Islet of Langerhans (tissue), 1 donor: ENCODE measurements around the gene CAPN9.
A peak's percentile ranks its signal among the peaks of the same experiment; 100 is the strongest.

ENCODE experiments used
- FAIRE-seq: peaks from one replicate; lab custom pipeline; 2011; peaks lifted over from hg19 to GRCh38; lab: Jason Lieb, UNC

The CAPN9 gene

GRCh38 chr1:230768903-230769570 lies 21.8 kb downstream of the CAPN9 start:
- FAIRE-seq, result no peak

GRCh38 chr1:230770317-230770716 lies 23.1 kb downstream of the CAPN9 start:
- FAIRE-seq, result no peak

- no peak for FAIRE-seq
Measured at GRCh38 chr1:230771773-230772354, 24.7 kb downstream of the CAPN9 start.

GRCh38 chr1:230772457-230773395 lies 25.5 kb downstream of the CAPN9 start:
- peak; percentile 49 for FAIRE-seq

GRCh38 chr1:230773396-230774033 lies 26.3 kb downstream of the CAPN9 start:
- no peak for FAIRE-seq

GRCh38 chr1:230778916-230779590 lies 31.9 kb downstream of the CAPN9 start:
- no peak for FAIRE-seq

- FAIRE-seq, result no peak
Measured at GRCh38 chr1:230781131-230781530, 33.9 kb downstream of the CAPN9 start.

- FAIRE-seq, result no peak
Measured at GRCh38 chr1:230781594-230781993, 34.4 kb downstream of the CAPN9 start.

GRCh38 chr1:230784163-230784562 lies 37.0 kb downstream of the CAPN9 start:
- no peak for FAIRE-seq

GRCh38 chr1:230785636-230786384 lies 38.6 kb downstream of the CAPN9 start:
- FAIRE-seq, result no peak

- no peak for FAIRE-seq
Measured at GRCh38 chr1:230786385-230786753, 39.2 kb downstream of the CAPN9 start.

GRCh38 chr1:230787471-230787870 lies 40.3 kb downstream of the CAPN9 start:
- FAIRE-seq, result no peak

- FAIRE-seq, result no peak
Measured at GRCh38 chr1:230788561-230789275, 41.5 kb downstream of the CAPN9 start.

- FAIRE-seq, result no peak
Measured at GRCh38 chr1:230790026-230790425, 42.8 kb downstream of the CAPN9 start.

GRCh38 chr1:230791986-230792564 lies 44.9 kb downstream of the CAPN9 start:
- no peak for FAIRE-seq

- FAIRE-seq, result no peak
Measured at GRCh38 chr1:230792691-230793462, 45.7 kb downstream of the CAPN9 start.

GRCh38 chr1:230793463-230793745 lies 46.2 kb downstream of the CAPN9 start:
- FAIRE-seq, result no peak

GRCh38 chr1:230794431-230794830 lies 47.2 kb downstream of the CAPN9 start:
- no peak for FAIRE-seq

GRCh38 chr1:230794871-230795605 lies 47.9 kb downstream of the CAPN9 start:
- FAIRE-seq, result no peak
